Testis (tissue), 2 donors: ENCODE results near the gene MAPK6.

Source experiments
- POLR2A ChIP-seq: fragments of 450-650 bp; IDR thresholded peaks from one replicate; pipeline ENCODE4 v1.6.1; 2017; ENCODE audit warnings: antibody characterized with exemption, mild to moderate bottlenecking, moderate library complexity
- TF ChIP-seq, protein P1 (sequence below), 3 experiments: fragments of 450-650 bp in 2 of 3; fragments of 200-600 bp in 1 of 3; sonication (generic) in 1 of 3; IDR thresholded peaks; one replicate each; pipeline ENCODE4 v1.5.1; 2016 to 2019; ENCODE audit warnings: antibody characterized with exemption in 3 of 3, mild to moderate bottlenecking in 2 of 3, moderate library complexity in 1 of 3

DNA sequence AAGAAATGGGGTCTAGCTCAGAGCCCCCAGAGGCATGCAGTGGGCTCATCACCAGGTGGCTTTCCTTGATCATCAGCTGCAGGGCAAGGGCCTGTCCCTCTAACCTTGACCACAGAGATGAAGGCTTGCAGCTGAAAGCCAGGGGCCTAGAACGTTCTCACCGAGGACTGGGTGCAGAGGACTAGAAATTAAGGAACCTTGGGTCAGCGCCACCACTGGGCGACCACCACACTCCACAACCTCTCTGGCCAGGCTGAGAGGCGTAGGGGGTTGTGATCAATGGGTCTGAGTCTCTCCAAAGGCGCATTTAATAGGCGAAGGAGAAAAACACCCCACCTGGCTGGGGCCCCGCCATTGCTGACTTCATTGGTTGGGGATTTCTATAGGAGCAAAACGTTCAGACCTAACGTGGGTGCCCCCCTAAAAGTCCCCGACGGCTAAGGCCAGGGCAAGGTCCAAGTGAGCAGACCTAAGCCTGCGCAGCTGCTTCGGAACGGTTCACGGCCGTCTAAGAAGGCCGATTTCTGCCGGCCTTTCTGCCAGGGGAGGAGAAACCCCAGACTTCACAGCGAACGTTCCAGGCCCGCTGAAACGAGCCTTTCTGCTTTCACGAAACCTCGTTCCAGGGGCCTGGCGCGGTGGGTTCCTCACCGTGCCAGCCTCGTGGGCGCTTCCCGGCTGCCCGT lies 92.6 kb downstream of the MAPK6 start:
- TF ChIP-seq, protein P1, sequence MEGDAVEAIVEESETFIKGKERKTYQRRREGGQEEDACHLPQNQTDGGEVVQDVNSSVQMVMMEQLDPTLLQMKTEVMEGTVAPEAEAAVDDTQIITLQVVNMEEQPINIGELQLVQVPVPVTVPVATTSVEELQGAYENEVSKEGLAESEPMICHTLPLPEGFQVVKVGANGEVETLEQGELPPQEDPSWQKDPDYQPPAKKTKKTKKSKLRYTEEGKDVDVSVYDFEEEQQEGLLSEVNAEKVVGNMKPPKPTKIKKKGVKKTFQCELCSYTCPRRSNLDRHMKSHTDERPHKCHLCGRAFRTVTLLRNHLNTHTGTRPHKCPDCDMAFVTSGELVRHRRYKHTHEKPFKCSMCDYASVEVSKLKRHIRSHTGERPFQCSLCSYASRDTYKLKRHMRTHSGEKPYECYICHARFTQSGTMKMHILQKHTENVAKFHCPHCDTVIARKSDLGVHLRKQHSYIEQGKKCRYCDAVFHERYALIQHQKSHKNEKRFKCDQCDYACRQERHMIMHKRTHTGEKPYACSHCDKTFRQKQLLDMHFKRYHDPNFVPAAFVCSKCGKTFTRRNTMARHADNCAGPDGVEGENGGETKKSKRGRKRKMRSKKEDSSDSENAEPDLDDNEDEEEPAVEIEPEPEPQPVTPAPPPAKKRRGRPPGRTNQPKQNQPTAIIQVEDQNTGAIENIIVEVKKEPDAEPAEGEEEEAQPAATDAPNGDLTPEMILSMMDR (IDR thresholded peaks at IDR 0.05), result no peak
- TF ChIP-seq POLR2A, result no peak
